ENCODE results near the gene PCDH17.

Gene PCDH17

GRCh38 chr13:57638186-57638890 lies 6.8 kb downstream of the PCDH17 start:
- Mint-ChIP-seq H3K27ac (no peak overlapping the region), H3K9me3 (peaks cover 15% of the 10 kb centered on the region), H3K4me1 (peaks cover 19% of the 10 kb centered on the region), H3K27me3 (ENCODE audit: low read depth, poor library complexity) (peaks cover 25% of the 10 kb centered on the region), H3K4me3 (no peak overlapping the region), H3K36me3 (ENCODE audit: low read depth) (peaks cover 19% of the 10 kb centered on the region)
- no peak for TF ChIP-seq CTCF (IDR thresholded peaks at IDR 0.05)
- no peak for DNase-seq

GRCh38 chr13:57640607-57641006 lies 9.1 kb downstream of the PCDH17 start:
- Mint-ChIP-seq H3K27me3 (ENCODE audit: low read depth, poor library complexity) (peaks cover 6% of the 10 kb centered on the region), H3K4me3 (no peak overlapping the region), H3K4me1 (peaks cover 14% of the 10 kb centered on the region), H3K36me3 (ENCODE audit: low read depth) (peaks cover 4% of the 10 kb centered on the region), H3K9me3 (no peaks in the 10 kb centered on the region), H3K27ac (no peak overlapping the region)
- TF ChIP-seq CTCF (IDR thresholded peaks at IDR 0.05), result no peak
- no peak for DNase-seq

- no peak for TF ChIP-seq CTCF (IDR thresholded peaks at IDR 0.05)
- no peak for DNase-seq
- H3K36me3 Mint-ChIP-seq (ENCODE audit: low read depth), result peaks cover 2% of the 10 kb centered on the region
- H3K27ac Mint-ChIP-seq, result no peak overlapping the region
- H3K9me3 Mint-ChIP-seq, result no peaks in the 10 kb centered on the region
- no peak overlapping the region for H3K4me3 Mint-ChIP-seq
- H3K4me1 Mint-ChIP-seq, result peaks cover 11% of the 10 kb centered on the region
- peaks cover 1% of the 10 kb centered on the region for H3K27me3 Mint-ChIP-seq (ENCODE audit: low read depth, poor library complexity)
Observed at GRCh38 chr13:57641051-57641450, 9.5 kb downstream of the PCDH17 start.

- no peaks in the 10 kb centered on the region for H3K36me3 Mint-ChIP-seq (ENCODE audit: low read depth)
- DNase-seq, result no peak
- H3K27ac Mint-ChIP-seq, result no peak overlapping the region
- no peaks in the 10 kb centered on the region for H3K4me1 Mint-ChIP-seq
- no peaks in the 10 kb centered on the region for H3K27me3 Mint-ChIP-seq (ENCODE audit: low read depth, poor library complexity)
- H3K4me3 Mint-ChIP-seq, result no peak overlapping the region
- no peak for TF ChIP-seq CTCF (IDR thresholded peaks at IDR 0.05)
- no peaks in the 10 kb centered on the region for H3K9me3 Mint-ChIP-seq
Observed at GRCh38 chr13:57644106-57644505, 12.6 kb downstream of the PCDH17 start.

GRCh38 chr13:57653229-57653989 lies 21.9 kb downstream of the PCDH17 start:
- H3K36me3 Mint-ChIP-seq (ENCODE audit: low read depth), result no peaks in the 10 kb centered on the region
- DNase-seq, result no peak
- no peaks in the 10 kb centered on the region for H3K4me1 Mint-ChIP-seq
- H3K27me3 Mint-ChIP-seq (ENCODE audit: low read depth, poor library complexity), result no peaks in the 10 kb centered on the region
- H3K27ac Mint-ChIP-seq, result no peak overlapping the region
- no peaks in the 10 kb centered on the region for H3K9me3 Mint-ChIP-seq
- no peak overlapping the region for H3K4me3 Mint-ChIP-seq
- no peak for TF ChIP-seq CTCF (IDR thresholded peaks at IDR 0.05)
